HUES64 (cell line): ENCODE results near the gene GMDS.

Experiments
- H3K27ac ChIP-seq: 2 replicates; pipeline ENCODE4 v1.7.0; 2013; ENCODE audit warnings: low read depth, low read length, inconsistent platforms
- H3K27me3 ChIP-seq: 2 replicates; pipeline ENCODE4 v1.6.1; 2013; ENCODE audit warnings: mild to moderate bottlenecking, low read length; ENCODE audit not compliant: insufficient read depth
- H3K36me3 ChIP-seq: 2 replicates; pipeline ENCODE4 v1.6.1; 2013; ENCODE audit warnings: mild to moderate bottlenecking, low read length; ENCODE audit not compliant: insufficient read depth
- H3K4me1 ChIP-seq: 2 replicates; pipeline ENCODE4 v1.6.1; 2013; ENCODE audit warnings: mild to moderate bottlenecking, low read length, moderate library complexity; ENCODE audit not compliant: insufficient read depth
- H3K4me3 ChIP-seq: 2 replicates; pipeline ENCODE4 v1.5.1; 2013; ENCODE audit warnings: mild to moderate bottlenecking, low read length, moderate library complexity
- H3K9ac ChIP-seq: 2 replicates; pipeline ENCODE4 v1.6.1; 2013; ENCODE audit warnings: mild to moderate bottlenecking, low read depth, low read length
- H3K9me3 ChIP-seq: 2 replicates; pipeline ENCODE4 v1.6.1; 2013; ENCODE audit warnings: low read depth, low read length; ENCODE audit not compliant: insufficient read depth
- WGBS: fragments of 150-250, 120-280 bp; methylation state at CpG from one replicate; pipeline ENCODE4 v1.1.7; 2013; ENCODE audit warnings: missing lambda C conversion rate; 5-methylcytosine and 5-hydroxymethylcytosine counted together

GMDS gene

DNA sequence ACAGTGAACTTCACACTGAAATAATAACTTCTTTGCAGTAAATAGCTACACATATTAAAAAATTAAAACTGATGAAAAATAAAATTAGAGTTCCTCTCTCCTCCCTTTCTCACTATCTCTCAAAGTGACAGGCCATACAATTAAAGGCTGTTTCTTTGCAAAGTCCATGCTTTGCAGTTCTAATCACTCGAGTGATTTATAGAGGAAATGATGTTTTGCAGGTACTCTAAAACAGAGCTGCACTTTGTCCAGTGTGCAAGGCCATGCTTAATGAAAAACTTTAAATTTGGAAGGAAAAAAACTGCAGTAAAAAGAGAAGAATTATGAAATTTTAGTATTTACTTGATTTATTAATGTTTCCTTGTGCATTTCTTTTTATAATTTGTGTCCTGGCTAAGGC is 112.5 kb downstream of the GMDS start:
- Histone ChIP-seq H3K9ac (no peak overlapping the region), H3K4me1 (peaks cover 25% of the 10 kb centered on the region), H3K27ac (no peak overlapping the region), H3K4me3 (no peak overlapping the region), H3K36me3 (no peaks in the 10 kb centered on the region), H3K9me3 (no peaks in the 10 kb centered on the region), H3K27me3 (no peaks in the 10 kb centered on the region)
- 96% methylated on average over 1 of the region's 1 CpG for WGBS

DNA sequence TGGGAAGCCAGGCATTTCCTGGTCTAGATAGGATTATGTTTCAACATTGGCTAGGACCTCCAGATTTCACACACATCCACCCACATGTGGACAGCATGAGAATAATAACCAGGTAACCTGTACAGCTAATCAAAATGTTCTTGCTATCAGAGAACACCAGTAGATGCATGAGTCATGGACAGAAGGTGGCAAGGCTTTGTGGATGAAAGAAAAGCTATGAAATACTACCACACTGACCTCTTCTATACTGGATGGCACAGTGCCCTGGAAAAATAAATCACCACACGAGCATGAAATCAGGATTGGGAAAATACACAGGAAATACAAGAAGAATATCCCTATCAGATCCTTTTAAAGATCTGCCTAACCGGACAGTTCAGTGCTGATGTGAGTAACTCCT is 113.0 kb downstream of the GMDS start:
- no peak overlapping the region for H3K27ac ChIP-seq
- no peaks in the 10 kb centered on the region for H3K27me3 ChIP-seq
- peaks cover 25% of the 10 kb centered on the region for H3K4me1 ChIP-seq
- H3K9me3 ChIP-seq: no peaks in the 10 kb centered on the region
- H3K4me3 ChIP-seq: no peak overlapping the region
- WGBS: 97% methylated on average over 2 of the region's 2 CpGs
- no peak overlapping the region for H3K9ac ChIP-seq
- no peaks in the 10 kb centered on the region for H3K36me3 ChIP-seq

DNA sequence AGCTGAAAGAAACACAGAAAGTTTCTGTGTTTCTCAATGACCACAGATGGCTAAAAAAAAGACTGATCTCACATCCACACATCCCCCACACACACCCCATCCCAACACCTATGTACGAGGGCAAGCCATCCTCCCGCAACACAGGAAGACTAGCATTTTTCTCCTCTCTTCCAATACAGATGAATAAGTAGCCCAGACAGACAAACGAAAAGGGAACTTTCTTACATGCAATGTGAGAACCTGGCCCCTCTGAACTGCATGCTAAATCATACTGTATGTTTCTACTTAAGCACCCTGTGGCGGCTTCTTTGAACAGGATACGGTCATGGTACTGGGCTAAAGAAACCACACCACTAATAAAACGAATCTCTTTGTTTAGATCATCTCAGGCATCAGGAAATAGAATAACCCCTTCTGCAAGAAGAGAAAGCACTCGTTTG is 116.2 kb downstream of the GMDS start:
- WGBS: 86% methylated on average over 7 of the region's 7 CpGs

DNA sequence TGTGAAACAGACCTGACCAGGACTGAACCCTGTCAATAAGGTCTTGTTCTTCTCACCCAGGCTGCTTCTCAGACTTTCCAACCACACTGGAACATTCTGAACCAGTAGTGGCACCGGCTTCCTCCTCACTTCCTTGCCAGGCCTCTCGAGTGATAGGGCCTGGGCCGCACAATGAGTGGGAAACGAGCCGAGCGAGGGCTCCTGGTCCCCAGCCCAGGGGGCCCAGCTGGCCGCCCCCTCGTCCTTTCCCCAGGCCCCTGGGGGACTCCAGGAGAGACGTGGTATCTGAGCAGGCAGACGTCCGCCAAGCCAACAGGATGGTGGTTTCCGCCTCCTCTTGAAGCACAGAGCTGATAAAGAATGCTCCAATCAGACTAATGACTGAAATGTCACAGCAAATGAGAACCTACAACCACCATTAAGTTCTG is 117.9 kb downstream of the GMDS start:
- 93% methylated on average over 12 of the region's 12 CpGs for WGBS
- no peaks in the 10 kb centered on the region for H3K27me3 ChIP-seq
- H3K27ac ChIP-seq: no peak overlapping the region
- no peaks in the 10 kb centered on the region for H3K9me3 ChIP-seq
- H3K9ac ChIP-seq: no peak overlapping the region
- no peak overlapping the region for H3K4me3 ChIP-seq
- H3K36me3 ChIP-seq: no peaks in the 10 kb centered on the region
- H3K4me1 ChIP-seq: peaks cover 13% of the 10 kb centered on the region

More for the DNA sequence above, 116.2 kb downstream of the GMDS start:
- Histone ChIP-seq H3K27ac (no peak overlapping the region), H3K9ac (no peak overlapping the region), H3K36me3 (no peaks in the 10 kb centered on the region), H3K27me3 (no peaks in the 10 kb centered on the region), H3K9me3 (no peaks in the 10 kb centered on the region), H3K4me3 (no peak overlapping the region), H3K4me1 (peaks cover 25% of the 10 kb centered on the region)

DNA sequence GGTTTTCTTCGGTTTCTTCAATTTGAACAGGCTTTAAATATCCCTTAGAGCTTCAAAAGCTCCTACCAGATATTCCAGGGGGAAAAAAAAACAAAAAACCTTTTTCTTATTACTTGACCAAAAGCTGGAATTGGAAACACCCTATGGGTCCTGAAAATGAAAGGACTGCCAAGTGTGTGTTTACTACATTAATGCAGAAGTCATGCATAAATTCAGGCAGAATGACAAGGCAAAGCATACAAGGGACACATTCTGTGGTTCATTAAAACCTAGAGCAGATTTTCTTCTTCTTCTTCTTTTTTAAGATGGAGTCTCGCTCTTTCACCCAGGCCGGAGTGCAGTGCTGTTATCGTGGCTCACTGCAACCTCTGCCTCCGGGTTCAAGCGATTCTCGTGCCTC is 119.1 kb downstream of the GMDS start:
- no peaks in the 10 kb centered on the region for H3K36me3 ChIP-seq
- H3K4me1 ChIP-seq: peaks cover 13% of the 10 kb centered on the region
- WGBS: 97% methylated on average over 7 of the region's 7 CpGs
- H3K9ac ChIP-seq: no peak overlapping the region
- H3K9me3 ChIP-seq: no peaks in the 10 kb centered on the region
- no peaks in the 10 kb centered on the region for H3K27me3 ChIP-seq
- H3K27ac ChIP-seq: no peak overlapping the region
- no peak overlapping the region for H3K4me3 ChIP-seq

DNA sequence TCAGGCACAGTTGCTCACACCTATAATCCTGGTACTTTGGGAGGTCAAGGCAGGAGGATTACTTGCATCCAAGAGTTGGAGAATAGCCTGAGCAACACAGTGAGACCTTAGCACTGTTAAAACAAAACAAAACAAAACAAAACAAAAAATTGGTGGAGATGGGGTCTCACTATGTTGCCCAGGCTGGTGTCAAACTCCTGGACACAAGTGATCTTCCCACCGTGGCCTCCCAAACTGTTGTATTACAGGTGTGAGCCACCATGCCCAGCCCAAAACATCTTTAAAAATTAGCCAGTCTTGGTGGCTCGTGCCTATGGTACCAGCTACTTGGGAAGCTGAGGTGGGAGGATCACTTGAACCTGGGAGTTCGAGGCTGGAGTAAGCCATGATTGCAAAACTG is 120.2 kb downstream of the GMDS start:
- no peaks in the 10 kb centered on the region for H3K27me3 ChIP-seq
- no peak overlapping the region for H3K4me3 ChIP-seq
- H3K36me3 ChIP-seq: no peaks in the 10 kb centered on the region
- no peak overlapping the region for H3K9ac ChIP-seq
- 98% methylated on average over 3 of the region's 3 CpGs for WGBS
- H3K27ac ChIP-seq: no peak overlapping the region
- peaks cover 13% of the 10 kb centered on the region for H3K4me1 ChIP-seq
- H3K9me3 ChIP-seq: no peaks in the 10 kb centered on the region

DNA sequence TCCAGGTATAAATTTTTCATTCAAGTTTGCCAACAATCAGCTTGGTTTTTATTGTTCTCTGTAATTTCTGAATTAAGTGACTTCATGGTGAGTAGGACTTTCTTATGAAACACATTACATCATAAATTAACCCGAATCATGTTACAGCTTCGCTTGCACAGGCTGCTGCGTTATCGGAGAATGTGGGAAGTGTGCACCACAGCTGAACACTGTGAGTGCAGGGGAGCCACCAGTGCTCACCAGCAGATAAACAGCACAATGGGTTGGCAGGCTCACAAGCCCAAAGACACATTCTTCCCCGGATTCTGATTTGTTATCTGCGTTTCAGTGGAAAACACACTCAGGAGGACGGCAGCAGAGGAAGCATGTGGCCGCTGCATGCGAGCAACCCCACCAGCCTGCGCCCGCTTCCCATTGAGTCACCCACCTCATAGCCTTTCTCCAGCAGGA is 121.1 kb downstream of the GMDS start:
- no peaks in the 10 kb centered on the region for H3K27me3 ChIP-seq
- 96% methylated on average over 11 of the region's 11 CpGs for WGBS
- no peaks in the 10 kb centered on the region for H3K9me3 ChIP-seq
- peaks cover 6% of the 10 kb centered on the region for H3K4me1 ChIP-seq
- no peak overlapping the region for H3K27ac ChIP-seq
- H3K36me3 ChIP-seq: no peaks in the 10 kb centered on the region
- H3K4me3 ChIP-seq: no peak overlapping the region
- H3K9ac ChIP-seq: no peak overlapping the region

DNA sequence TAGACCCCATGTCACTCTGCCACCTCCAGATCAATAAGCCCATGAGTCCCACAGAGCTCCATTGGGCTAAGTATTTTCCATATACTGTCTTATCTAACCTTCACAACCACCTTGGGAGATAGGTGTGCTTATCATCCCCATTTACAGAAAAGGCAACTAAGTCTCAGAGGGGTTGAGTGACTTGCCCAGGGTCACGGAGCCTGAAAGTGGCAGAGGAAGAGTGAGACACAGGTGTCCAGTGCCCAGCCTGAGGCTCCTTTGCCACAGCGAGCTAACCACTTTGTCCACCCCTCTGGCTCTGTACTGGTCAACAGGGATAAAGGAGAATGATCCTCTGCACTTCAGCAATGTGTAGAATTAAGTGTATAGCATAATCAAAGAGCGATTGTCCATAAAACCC is 124.5 kb downstream of the GMDS start:
- no peak overlapping the region for H3K9ac ChIP-seq
- H3K27ac ChIP-seq: no peak overlapping the region
- no peaks in the 10 kb centered on the region for H3K36me3 ChIP-seq
- H3K27me3 ChIP-seq: no peaks in the 10 kb centered on the region
- H3K4me3 ChIP-seq: no peak overlapping the region
- no peaks in the 10 kb centered on the region for H3K9me3 ChIP-seq
- H3K4me1 ChIP-seq: no peaks in the 10 kb centered on the region
- WGBS: 92% methylated on average over 3 of the region's 3 CpGs

DNA sequence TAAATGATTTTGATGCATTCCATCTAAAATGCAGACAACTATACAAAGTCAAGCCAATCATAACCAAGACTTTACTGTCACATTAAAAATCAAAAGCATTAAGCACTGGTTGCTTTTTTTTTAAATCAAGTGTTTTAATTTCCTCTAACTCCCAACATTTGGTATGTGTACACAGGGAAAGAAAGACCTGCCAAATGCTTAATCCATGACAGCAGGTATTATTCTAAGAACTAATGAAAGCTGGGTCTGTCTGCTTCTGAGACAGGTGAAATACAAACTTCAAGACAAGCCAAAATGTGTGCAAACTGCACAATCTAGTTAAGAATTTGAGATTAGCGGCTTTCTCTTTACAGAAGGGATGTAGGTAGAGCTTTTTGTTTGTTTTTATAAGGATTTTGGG is 126.1 kb downstream of the GMDS start:
- Histone ChIP-seq H3K4me1 (no peaks in the 10 kb centered on the region), H3K27ac (no peak overlapping the region)
- WGBS: 100% methylated on average over 1 of the region's 1 CpG

DNA sequence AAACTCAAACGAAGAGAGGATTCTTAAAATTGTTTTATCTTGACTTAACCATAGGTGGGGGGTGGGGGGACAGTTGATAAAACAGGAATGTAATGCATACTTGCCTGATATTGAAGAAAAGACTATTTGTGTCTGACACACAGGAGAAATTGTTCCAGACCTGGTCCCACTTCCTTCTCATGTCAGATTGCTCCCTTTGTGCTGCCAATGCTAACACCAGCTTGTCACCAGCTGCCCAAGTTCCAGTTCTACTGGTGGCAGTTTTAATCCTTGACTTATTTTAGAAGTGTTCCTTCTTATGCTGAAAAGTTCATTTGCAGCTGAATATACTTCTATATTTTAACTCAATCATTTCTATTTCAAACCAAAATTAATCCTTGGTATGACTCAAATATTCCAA is 127.3 kb downstream of the GMDS start:
- Histone ChIP-seq H3K9me3 (no peaks in the 10 kb centered on the region), H3K4me1 (no peaks in the 10 kb centered on the region), H3K36me3 (no peaks in the 10 kb centered on the region), H3K27me3 (no peaks in the 10 kb centered on the region), H3K4me3 (no peak overlapping the region), H3K27ac (no peak overlapping the region), H3K9ac (no peak overlapping the region)
- 91% methylated on average over 1 of the region's 1 CpG for WGBS

More for the DNA sequence above, 126.1 kb downstream of the GMDS start:
- no peaks in the 10 kb centered on the region for H3K36me3 ChIP-seq
- H3K4me3 ChIP-seq: no peak overlapping the region
- H3K27me3 ChIP-seq: no peaks in the 10 kb centered on the region
- H3K9me3 ChIP-seq: no peaks in the 10 kb centered on the region
- no peak overlapping the region for H3K9ac ChIP-seq

DNA sequence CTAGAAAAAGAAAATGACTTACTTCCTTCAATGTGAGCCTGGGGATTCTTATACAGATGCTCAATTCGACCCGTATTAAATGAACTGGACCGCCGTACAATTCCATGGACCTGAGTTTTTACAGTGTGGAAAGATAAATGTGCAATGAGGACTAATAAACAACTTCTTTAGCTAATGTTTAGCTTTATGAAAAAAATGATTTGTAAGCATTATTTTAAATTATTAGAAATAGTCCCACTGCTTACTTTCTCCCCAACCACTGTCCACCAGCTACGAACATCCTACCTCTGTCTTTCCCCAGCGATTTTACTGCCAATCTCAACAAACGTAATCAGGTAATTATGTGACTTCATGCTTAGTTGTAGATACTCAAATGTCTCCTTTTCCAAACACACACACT is 128.0 kb downstream of the GMDS start:
- Histone ChIP-seq H3K27ac (no peak overlapping the region), H3K27me3 (no peaks in the 10 kb centered on the region), H3K36me3 (no peaks in the 10 kb centered on the region), H3K9me3 (no peaks in the 10 kb centered on the region), H3K4me1 (no peaks in the 10 kb centered on the region), H3K4me3 (no peak overlapping the region), H3K9ac (no peak overlapping the region)
- 95% methylated on average over 7 of the region's 7 CpGs for WGBS

DNA sequence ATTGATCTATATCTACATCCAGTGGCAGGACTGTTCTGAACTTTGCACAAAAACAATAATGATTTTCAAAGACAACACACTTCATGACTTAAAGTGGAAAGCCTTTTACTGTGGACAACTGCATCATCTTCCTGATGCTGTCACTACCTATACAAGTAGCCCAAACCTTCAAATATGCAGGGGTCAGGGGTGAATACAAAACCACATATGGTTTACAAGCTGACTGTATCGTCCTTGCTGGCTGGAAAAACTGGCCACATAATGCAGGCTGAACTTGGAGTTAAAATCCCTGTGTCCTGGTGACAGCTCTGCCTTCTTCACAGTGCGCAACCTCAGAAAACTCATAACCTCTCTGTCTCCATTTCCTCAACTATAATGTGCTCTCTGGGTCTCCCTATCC is 128.9 kb downstream of the GMDS start:
- Histone ChIP-seq H3K4me1 (no peaks in the 10 kb centered on the region), H3K9me3 (no peaks in the 10 kb centered on the region), H3K27ac (no peak overlapping the region), H3K4me3 (no peak overlapping the region), H3K36me3 (no peaks in the 10 kb centered on the region), H3K27me3 (no peaks in the 10 kb centered on the region), H3K9ac (no peak overlapping the region)
- 91% methylated on average over 2 of the region's 2 CpGs for WGBS
